Immature natural killer cell (primary cell): ENCODE results near the gene DUSP14. TPM values are rescaled to one million over a fixed set of nuclear protein-coding genes. Genes with fewer than 3 reads are reported as not detected.

Source experiments
- polyA plus RNA-seq, 3 donors: library from polyadenylated mRNA; unstranded; fragments of 300-500 nt; fragmentation: Illumina TruSeq; gene quantifications; one replicate each; pipeline ENCODE4 v1.2.3, GENCODE V29; 2021

DUSP14 gene
- polyA plus RNA-seq, 3 donors from 2014 or later: 18.1 to 25.9 (median 19.2) TPM

Other genes with a start within 250 kb of the DUSP14 start
- gene C17orf78, start 113.9 kb upstream of the DUSP14 start, polyA plus RNA-seq: not detected
- 1 to 10 TPM; 3.3 to 7.0 (median 3.9) TPM for gene ACACA, start 83.1 kb upstream of the DUSP14 start, polyA plus RNA-seq
- 10 to 100 TPM in 1 of 3 donors, 1 to 10 TPM in 2; 3.3 to 16.0 (median 4.0) TPM for gene TADA2A, start 83.0 kb upstream of the DUSP14 start, polyA plus RNA-seq
- gene SYNRG, start 119.5 kb downstream of the DUSP14 start, polyA plus RNA-seq: 100 to 1,000 TPM in 1 of 3 donors, 10 to 100 TPM in 2; 32.8 to 118 (median 58.7) TPM
- gene DDX52, start 153.6 kb downstream of the DUSP14 start, polyA plus RNA-seq: 10 to 100 TPM in 1 of 3 donors, 1 to 10 TPM in 2; 7.9 to 19.3 (median 9.3) TPM